B cell (primary cell): Measurements from ENCODE around the gene LRRC4C. TPM values are rescaled to one million over a fixed set of nuclear protein-coding genes. Genes with fewer than 3 reads are reported as not detected.

Source experiments
- ATAC-seq: fragments of 200-7000 bp; cut with Tn5 transposase; one replicate; pipeline ENCODE4 v1.10.0; 2021; ENCODE audit warnings: low read depth, mild to moderate bottlenecking, moderate number of reproducible peaks, moderate library complexity
- CTCF ChIA-PET: fragments of 350-600 bp; sonication (Branson Sonifier 250); formaldehyde crosslinking; loops from one replicate; lab custom pipeline; 2021; ENCODE audit warnings: antibody characterized with exemption, inconsistent platforms; lab: Charles Lee
- POLR2A ChIA-PET: fragments of 350-600 bp; sonication (Branson Sonifier 250); formaldehyde crosslinking; loops from one replicate; lab custom pipeline; 2021; ENCODE audit warnings: antibody characterized with exemption; lab: Charles Lee
- DNase-seq: peaks from one replicate; pipeline ENCODE4 v3.0.0; 2013
- H2AFZ ChIP-seq: 2 replicates; pipeline ENCODE4 v1.6.1; 2012; ENCODE audit warnings: mild to moderate bottlenecking, low read depth, low read length; ENCODE audit not compliant: insufficient read depth, poor library complexity, severe bottlenecking
- H3K27ac ChIP-seq, 2 donors: 1 replicate in 1 of 2; 2 replicates in 1 of 2; pipeline ENCODE4 v1.5.1; 2012 to 2013; ENCODE audit warnings: low read length in 2 of 2, mild to moderate bottlenecking in 2 of 2, moderate library complexity in 1 of 2
- H3K27me3 ChIP-seq, 4 experiments: fragments of 200-600 bp in 1 of 4; sonication (generic) in 1 of 4; replicated peaks in 1 of 4; 1 replicate in 2 of 4; 2 replicates in 2 of 4; pipeline versions ENCODE4 v1.6.1 to v1.7.0; 2013 to 2016; ENCODE audit warnings: low read length in 3 of 4, mild to moderate bottlenecking in 2 of 4, mixed read lengths in 1 of 4, moderate library complexity in 1 of 4; ENCODE audit not compliant: insufficient read depth in 4 of 4, control insufficient read depth in 3 of 4; ENCODE audit errors: control extremely low read depth in 1 of 4
- H3K36me3 ChIP-seq, 2 experiments: replicated peaks in 1 of 2; 1 replicate in 1 of 2; 2 replicates in 1 of 2; pipeline versions ENCODE4 v1.6.1 to v1.7.1; 2013; ENCODE audit warnings: low read length in 1 of 2; ENCODE audit not compliant: insufficient read depth in 2 of 2, control insufficient read depth in 1 of 2; ENCODE audit errors: control extremely low read depth in 1 of 2, extremely low read depth in 1 of 2
- H3K4me1 ChIP-seq, 2 donors: fragments of 200-600 bp in 1 of 2; sonication (generic) in 1 of 2; 1 replicate in 1 of 2; 2 replicates in 1 of 2; pipeline versions ENCODE4 v1.5.1 to v1.6.1; 2013 to 2017; ENCODE audit warnings: low read length in 2 of 2; ENCODE audit not compliant: control insufficient read depth in 2 of 2, insufficient read depth in 2 of 2
- H3K4me2 ChIP-seq: replicated peaks from 2 replicates; pipeline ENCODE3; 2012; ENCODE audit warnings: mild to moderate bottlenecking, low read depth, low read length; ENCODE audit not compliant: poor library complexity, severe bottlenecking
- H3K4me3 ChIP-seq, 5 experiments: fragments of 200-600 bp in 1 of 5; sonication (generic) in 1 of 5; 1 replicate in 3 of 5; 2 replicates in 2 of 5; pipeline versions ENCODE4 v1.5.1 to v1.7.0; 2011 to 2016; ENCODE audit warnings: low read length in 4 of 5, mild to moderate bottlenecking in 4 of 5, low read depth in 2 of 5, control low read depth in 1 of 5, moderate library complexity in 1 of 5; ENCODE audit not compliant: insufficient read depth in 1 of 5; ENCODE audit errors: control extremely low read depth in 1 of 5, extremely low read depth in 1 of 5
- H3K79me2 ChIP-seq: fragments of 200-600 bp; sonication (generic); one replicate; pipeline ENCODE4 v1.6.0; 2016; ENCODE audit warnings: low read length; ENCODE audit not compliant: control insufficient read depth, insufficient read depth
- H3K9ac ChIP-seq: fragments of 200-600 bp; sonication (generic); 2 replicates; pipeline ENCODE4 v1.6.1; 2017; ENCODE audit warnings: mild to moderate bottlenecking, low read length, moderate library complexity
- H3K9me3 ChIP-seq, 3 donors: one replicate each; pipeline versions ENCODE4 v1.6.1 to v1.7.1; 2013; ENCODE audit warnings: low read length in 2 of 3; ENCODE audit not compliant: control insufficient read depth in 2 of 3, insufficient read depth in 1 of 3; ENCODE audit errors: control extremely low read depth in 1 of 3
- H4K20me1 ChIP-seq: 2 replicates; pipeline ENCODE4 v1.6.0; 2012; ENCODE audit warnings: mild to moderate bottlenecking, low read length; ENCODE audit not compliant: insufficient read depth, control insufficient read depth, poor library complexity, severe bottlenecking
- H3K27ac Mint-ChIP-seq: one replicate; pipeline ENCODE4 v1.8.0; 2021; ENCODE audit warnings: mixed read lengths
- H3K27me3 Mint-ChIP-seq: one replicate; pipeline ENCODE4 v1.8.0; 2021; ENCODE audit warnings: mixed read lengths
- H3K4me1 Mint-ChIP-seq: one replicate; pipeline ENCODE4 v1.8.0; 2021; ENCODE audit warnings: mixed read lengths
- H3K4me3 Mint-ChIP-seq: one replicate; pipeline ENCODE4 v1.8.0; 2021; ENCODE audit warnings: mixed read lengths
- H3K9me3 Mint-ChIP-seq: one replicate; pipeline ENCODE4 v1.8.0; 2022; ENCODE audit warnings: mixed read lengths; ENCODE audit not compliant: insufficient read depth
- EZH2 ChIP-seq: IDR thresholded peaks from 2 replicates; pipeline ENCODE4 v1.6.1; 2012; ENCODE audit warnings: borderline replicate concordance, low read depth, mild to moderate bottlenecking, moderate library complexity, low read length; ENCODE audit not compliant: insufficient read depth, poor library complexity, severe bottlenecking
- WGBS: methylation state at CpG from one replicate; pipeline ENCODE4 v1.1.5; 2013; ENCODE audit warnings: missing lambda C conversion rate; ENCODE audit not compliant: insufficient coverage; 5-methylcytosine and 5-hydroxymethylcytosine counted together
- intact Hi-C: fragments of 100-400 bp; cut with micrococcal nuclease; formaldehyde crosslinking; loops from one replicate; pipeline ENCODE4 v1.10.0; 2022
- polyA plus RNA-seq: library from polyadenylated mRNA; depleted of rRNA; stranded (reverse); fragments of >200 nt; gene quantifications from 2 replicates; pipeline ENCODE4 v1.2.3, GENCODE V29; 2012
- total RNA-seq, 2 donors: library from RNA; stranded (reverse); fragments of 120-200 nt in 1 of 2; gene quantifications; 1 replicate in 1 of 2; 2 replicates in 1 of 2; pipeline versions ENCODE4 v1.2.3 to v1.2.4, GENCODE V29; 2013 to 2022
- TF ChIP-seq, protein P1 (sequence below): fragments of 200-600 bp; IDR thresholded peaks from one replicate; pipeline ENCODE4 v1.8.0; 2022; ENCODE audit warnings: antibody characterized with exemption, mild to moderate bottlenecking

LRRC4C gene
- total and polyA plus RNA-seq, 2 donors (not counting 1 experiment from before 2014, with no cell fraction given), result 0.57 TPM; not detected in 1

GRCh38 chr11:40269865-40270264, 1189.6 kb downstream of the LRRC4C start:
- ChIA-PET CTCF (no interaction called here), POLR2A (no interaction called here)
- no peaks in the 10 kb centered on the region for H3K79me2 ChIP-seq
- intact Hi-C loops, result no loop called here
- Mint-ChIP-seq H3K27me3 (no peaks in the 10 kb centered on the region), H3K9me3 (no peaks in the 10 kb centered on the region), H3K27ac (no peak overlapping the region), H3K4me1 (no peaks in the 10 kb centered on the region), H3K4me3 (no peak overlapping the region)
- H3K9me3 ChIP-seq, result peaks cover 0 to 1% (median 0%) of the 10 kb centered on the region in 3 donors
- no peak overlapping the region for H3K27ac ChIP-seq
- no peak for TF ChIP-seq EZH2
- TF ChIP-seq, protein P1, sequence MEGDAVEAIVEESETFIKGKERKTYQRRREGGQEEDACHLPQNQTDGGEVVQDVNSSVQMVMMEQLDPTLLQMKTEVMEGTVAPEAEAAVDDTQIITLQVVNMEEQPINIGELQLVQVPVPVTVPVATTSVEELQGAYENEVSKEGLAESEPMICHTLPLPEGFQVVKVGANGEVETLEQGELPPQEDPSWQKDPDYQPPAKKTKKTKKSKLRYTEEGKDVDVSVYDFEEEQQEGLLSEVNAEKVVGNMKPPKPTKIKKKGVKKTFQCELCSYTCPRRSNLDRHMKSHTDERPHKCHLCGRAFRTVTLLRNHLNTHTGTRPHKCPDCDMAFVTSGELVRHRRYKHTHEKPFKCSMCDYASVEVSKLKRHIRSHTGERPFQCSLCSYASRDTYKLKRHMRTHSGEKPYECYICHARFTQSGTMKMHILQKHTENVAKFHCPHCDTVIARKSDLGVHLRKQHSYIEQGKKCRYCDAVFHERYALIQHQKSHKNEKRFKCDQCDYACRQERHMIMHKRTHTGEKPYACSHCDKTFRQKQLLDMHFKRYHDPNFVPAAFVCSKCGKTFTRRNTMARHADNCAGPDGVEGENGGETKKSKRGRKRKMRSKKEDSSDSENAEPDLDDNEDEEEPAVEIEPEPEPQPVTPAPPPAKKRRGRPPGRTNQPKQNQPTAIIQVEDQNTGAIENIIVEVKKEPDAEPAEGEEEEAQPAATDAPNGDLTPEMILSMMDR, result no peak
- ATAC-seq (no peak), DNase-seq (no peak)
- H3K9ac ChIP-seq, result no peak overlapping the region
- H3K4me3 ChIP-seq, result no peak overlapping the region
- H2AFZ ChIP-seq, result no peak overlapping the region
- H4K20me1 ChIP-seq, result no peaks in the 10 kb centered on the region
- H3K4me2 ChIP-seq, result no peak overlapping the region
- no peaks in the 10 kb centered on the region for H3K36me3 ChIP-seq
- H3K4me1 ChIP-seq, result no peaks in the 10 kb centered on the region
- no CpG with 5 or more reads among the region's 2 CpGs for WGBS
- no peaks in the 10 kb centered on the region for H3K27me3 ChIP-seq

- Histone ChIP-seq H2AFZ (no peak overlapping the region), H3K79me2 (no peaks in the 10 kb centered on the region), H3K4me1 (no peaks in the 10 kb centered on the region), H3K36me3 (no peaks in the 10 kb centered on the region), H3K4me3 (no peak overlapping the region), H3K9me3 (peaks cover 0 to 1% (median 0%) of the 10 kb centered on the region in 3 donors), H4K20me1 (no peaks in the 10 kb centered on the region), H3K9ac (no peak overlapping the region), H3K27ac (no peak overlapping the region), H3K4me2 (no peak overlapping the region), H3K27me3 (no peaks in the 10 kb centered on the region)
- WGBS, result no CpG with 5 or more reads among the region's 2 CpGs
- no peak for DNase-seq
- Mint-ChIP-seq H3K9me3 (no peaks in the 10 kb centered on the region), H3K27me3 (no peaks in the 10 kb centered on the region), H3K27ac (no peak overlapping the region), H3K4me3 (no peak overlapping the region), H3K4me1 (no peaks in the 10 kb centered on the region)
- ChIA-PET CTCF (no interaction called here), POLR2A (no interaction called here)
- intact Hi-C loops, result no loop called here
- TF ChIP-seq, protein P1, result no peak
- TF ChIP-seq EZH2, result no peak
- ATAC-seq, result no peak
These were observed 1190.9 kb downstream of the LRRC4C start for GRCh38 chr11:40268551-40268950.
